GM13976 (cell line): ENCODE results near the gene CADPS.

Experiments used
- DNase-seq: peaks from one replicate; pipeline ENCODE4 v3.0.0; 2012; ENCODE audit warnings: low spot score
- CTCF ChIP-seq: IDR thresholded peaks from 2 replicates; pipeline ENCODE4 v1.5.1; 2012; ENCODE audit warnings: borderline replicate concordance, mild to moderate bottlenecking; ENCODE audit not compliant: insufficient read depth; ENCODE audit errors: extremely low read depth, missing control alignments, control extremely low read depth
- in situ Hi-C: fragments of 300-500 bp; cut with MboI; formaldehyde crosslinking; loops from one replicate; pipeline ENCODE4 v1.12.0; 2022; ENCODE audit warnings: low sequenced_read_pairs, mixed read lengths, inconsistent platforms; ENCODE audit not compliant: unreplicated experiment

CADPS gene

DNA sequence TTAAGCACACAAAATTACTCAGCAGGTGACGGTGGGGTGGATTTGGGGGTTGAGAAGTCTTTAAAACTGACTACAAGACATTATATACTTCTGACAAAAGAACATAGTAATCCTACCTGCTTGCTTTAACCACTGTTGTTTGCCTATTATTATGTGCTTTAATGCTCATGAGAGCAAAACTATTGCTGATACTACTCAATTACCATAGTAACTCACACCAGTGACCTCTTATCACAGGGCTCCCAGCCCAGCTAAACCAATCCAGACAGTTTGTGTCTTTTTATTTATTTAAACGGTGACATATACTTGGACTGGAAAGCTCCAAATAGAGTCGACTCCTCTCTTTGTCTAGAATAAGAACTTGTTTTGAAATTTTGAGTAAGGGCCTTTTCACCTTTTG is 459.1 kb downstream of the CADPS start:
- in situ Hi-C loops = no loop called here
- no peak for TF ChIP-seq CTCF
- DNase-seq = no peak

DNA sequence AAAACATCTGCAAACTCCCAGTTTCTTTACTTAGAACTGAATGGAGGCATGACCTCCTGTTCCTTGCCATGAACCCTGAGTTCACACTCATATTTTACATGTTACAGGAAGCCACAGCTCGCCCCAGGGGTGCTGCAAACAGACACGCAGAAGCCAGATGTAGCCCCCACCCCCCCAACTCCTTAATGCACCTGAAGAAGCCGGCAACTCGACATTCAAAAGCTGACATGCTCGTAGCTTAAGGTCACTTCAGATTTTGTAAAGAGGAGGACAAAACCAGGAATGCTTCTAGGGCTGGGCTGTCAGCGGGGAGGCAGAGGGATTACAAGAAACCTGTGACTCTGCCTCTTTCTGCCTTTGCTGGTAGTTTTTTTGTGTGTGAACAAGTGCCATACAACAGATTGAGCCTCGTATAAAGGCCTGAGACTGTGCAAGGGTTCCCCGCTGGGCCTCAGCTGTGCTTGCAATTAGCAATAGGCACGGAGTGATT is 459.9 kb downstream of the CADPS start:
- no peak for TF ChIP-seq CTCF
- in situ Hi-C loops = no loop called here
- DNase-seq = no peak

DNA sequence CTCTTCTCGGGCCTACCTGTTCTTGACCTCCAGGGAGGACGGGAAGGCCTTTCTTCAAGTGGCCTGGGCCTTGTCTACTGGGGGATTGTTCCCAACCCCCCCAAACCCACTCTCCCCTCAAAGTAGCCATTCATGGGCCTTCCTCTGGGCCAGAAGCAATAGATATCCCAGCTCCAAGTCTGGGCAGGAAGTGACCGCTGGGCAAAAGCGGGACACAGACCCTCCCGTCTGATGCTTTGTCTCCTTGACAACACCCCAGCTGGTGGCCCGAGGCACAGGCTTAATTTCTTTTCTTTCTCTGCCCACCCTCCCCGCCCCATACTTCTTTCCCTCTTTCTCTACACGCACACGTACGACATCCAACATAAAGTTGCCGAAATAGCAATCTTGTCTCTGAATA is 460.4 kb downstream of the CADPS start:
- DNase-seq = no peak
- in situ Hi-C loops = no loop called here
- TF ChIP-seq CTCF = no peak

GRCh38 chr3:62413687-62414086 is 461.5 kb downstream of the CADPS start:
- in situ Hi-C loops = no loop called here
- no peak for TF ChIP-seq CTCF
- no peak for DNase-seq

DNA sequence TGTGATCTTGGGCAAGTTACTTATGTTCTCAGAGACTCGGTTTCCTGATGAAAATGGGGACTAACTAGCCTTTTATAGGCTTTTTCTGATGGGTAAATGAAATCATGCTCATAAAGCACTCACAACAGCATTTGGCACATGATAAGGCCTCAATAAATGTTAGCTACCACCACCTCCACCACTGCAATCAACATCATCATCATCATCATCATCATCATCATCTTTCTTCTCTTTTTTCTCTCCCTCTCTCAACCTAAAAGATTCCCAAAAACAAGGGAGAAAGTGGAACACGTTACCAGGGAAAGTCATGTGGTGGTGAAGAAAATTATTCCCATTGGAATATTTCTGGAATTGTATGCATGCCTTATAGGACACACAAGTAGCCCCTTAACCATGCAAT is 468.3 kb downstream of the CADPS start:
- no peak for DNase-seq
- in situ Hi-C loops = no loop called here
- no peak for TF ChIP-seq CTCF

DNA sequence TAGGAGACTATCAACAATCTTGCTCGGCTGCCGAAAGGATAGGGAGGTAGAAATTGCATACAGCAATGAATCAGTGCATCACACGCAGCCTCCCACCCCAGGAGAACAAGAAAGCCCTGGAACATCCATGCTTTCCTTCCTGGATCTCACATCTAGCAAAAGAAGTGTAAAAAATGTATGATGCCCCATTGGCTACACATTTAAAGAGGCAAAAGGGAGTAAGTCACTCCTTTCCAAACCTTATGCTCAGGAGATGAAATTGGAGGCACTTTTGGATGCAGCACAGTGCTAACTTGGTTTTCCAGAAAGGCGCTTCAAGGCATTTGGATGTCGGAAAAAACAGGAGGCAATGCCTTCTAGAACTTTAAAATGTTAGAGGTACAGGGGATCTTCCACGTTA is 469.6 kb downstream of the CADPS start:
- no peak for TF ChIP-seq CTCF
- DNase-seq = no peak
- in situ Hi-C loops = no loop called here

- DNase-seq = no peak
- in situ Hi-C loops = no loop called here
These were observed 470.1 kb downstream of the CADPS start for GRCh38 chr3:62405135-62405534.

More at GRCh38 chr3:62405135-62405534, 470.1 kb downstream of the CADPS start:
- TF ChIP-seq CTCF = no peak
